DOHH2 (cell line): ENCODE results near the gene PTPRK.

Experiments used
- EZH2phosphoT487 ChIP-seq: fragments of 200-600 bp; sonication (generic); IDR thresholded peaks from 2 replicates; pipeline ENCODE4 v1.6.1; 2017; ENCODE audit warnings: borderline replicate concordance, mild to moderate bottlenecking, antibody characterized with exemption, low read length, moderate library complexity, mixed read lengths
- TF ChIP-seq, protein P1 (sequence below): fragments of 200-600 bp; sonication (generic); IDR thresholded peaks from one replicate; pipeline ENCODE4 v1.5.1; 2014; ENCODE audit warnings: antibody characterized with exemption, mild to moderate bottlenecking, low read depth, low read length; ENCODE audit not compliant: poor library complexity, severe bottlenecking

DNA sequence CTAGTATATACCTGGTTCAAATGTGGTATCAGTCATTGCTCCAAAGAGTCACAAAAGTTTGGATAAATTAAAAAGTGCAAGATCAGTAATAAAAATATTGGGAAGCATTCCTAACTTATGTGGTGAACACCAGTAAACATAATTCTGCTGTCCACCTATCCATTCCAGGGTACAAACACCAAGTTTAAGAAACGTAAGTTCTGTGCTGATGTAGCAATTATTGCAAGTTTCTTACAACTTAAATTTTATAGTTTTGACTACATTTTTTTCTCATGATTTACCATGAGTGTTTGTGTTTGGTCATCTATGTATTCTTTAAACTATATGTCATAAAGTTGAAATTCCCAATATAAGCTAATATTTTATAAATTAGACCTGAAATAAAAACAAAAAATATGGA lies 364.6 kb downstream of the PTPRK start:
- TF ChIP-seq, protein P1, sequence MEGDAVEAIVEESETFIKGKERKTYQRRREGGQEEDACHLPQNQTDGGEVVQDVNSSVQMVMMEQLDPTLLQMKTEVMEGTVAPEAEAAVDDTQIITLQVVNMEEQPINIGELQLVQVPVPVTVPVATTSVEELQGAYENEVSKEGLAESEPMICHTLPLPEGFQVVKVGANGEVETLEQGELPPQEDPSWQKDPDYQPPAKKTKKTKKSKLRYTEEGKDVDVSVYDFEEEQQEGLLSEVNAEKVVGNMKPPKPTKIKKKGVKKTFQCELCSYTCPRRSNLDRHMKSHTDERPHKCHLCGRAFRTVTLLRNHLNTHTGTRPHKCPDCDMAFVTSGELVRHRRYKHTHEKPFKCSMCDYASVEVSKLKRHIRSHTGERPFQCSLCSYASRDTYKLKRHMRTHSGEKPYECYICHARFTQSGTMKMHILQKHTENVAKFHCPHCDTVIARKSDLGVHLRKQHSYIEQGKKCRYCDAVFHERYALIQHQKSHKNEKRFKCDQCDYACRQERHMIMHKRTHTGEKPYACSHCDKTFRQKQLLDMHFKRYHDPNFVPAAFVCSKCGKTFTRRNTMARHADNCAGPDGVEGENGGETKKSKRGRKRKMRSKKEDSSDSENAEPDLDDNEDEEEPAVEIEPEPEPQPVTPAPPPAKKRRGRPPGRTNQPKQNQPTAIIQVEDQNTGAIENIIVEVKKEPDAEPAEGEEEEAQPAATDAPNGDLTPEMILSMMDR: no peak
- TF ChIP-seq EZH2phosphoT487: no peak
